GM12873 (cell line): ENCODE measurements around the gene ZCCHC14.

ENCODE experiments used
- CTCF ChIP-seq: IDR thresholded peaks from 2 replicates; pipeline ENCODE4 v1.5.1; 2012; ENCODE audit warnings: low read depth, mild to moderate bottlenecking, moderate library complexity, low read length, control low read depth; ENCODE audit not compliant: insufficient read depth; ENCODE audit errors: missing control alignments

The ZCCHC14 gene

GRCh38 chr16:87538160-87538559, 45.3 kb upstream of the ZCCHC14 start:
- TF ChIP-seq CTCF = no peak

DNA sequence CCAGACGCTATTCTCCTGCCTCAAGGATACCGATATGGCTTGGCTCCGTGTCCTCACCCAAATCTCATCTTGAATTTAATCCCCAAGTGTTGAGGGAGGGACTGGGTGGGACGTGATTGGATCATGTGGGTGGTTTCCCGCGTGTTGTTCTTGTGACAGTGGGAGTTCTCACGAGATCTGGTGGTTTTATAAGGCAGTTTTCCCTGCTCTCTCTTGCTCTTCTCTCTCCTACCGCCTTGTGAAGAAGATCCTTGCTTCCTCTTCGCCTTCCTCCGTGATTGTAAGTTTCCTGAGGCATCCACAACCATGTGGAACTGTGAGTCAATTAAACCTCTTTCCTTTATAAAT, 43.9 kb upstream of the ZCCHC14 start:
- TF ChIP-seq CTCF = no peak

DNA sequence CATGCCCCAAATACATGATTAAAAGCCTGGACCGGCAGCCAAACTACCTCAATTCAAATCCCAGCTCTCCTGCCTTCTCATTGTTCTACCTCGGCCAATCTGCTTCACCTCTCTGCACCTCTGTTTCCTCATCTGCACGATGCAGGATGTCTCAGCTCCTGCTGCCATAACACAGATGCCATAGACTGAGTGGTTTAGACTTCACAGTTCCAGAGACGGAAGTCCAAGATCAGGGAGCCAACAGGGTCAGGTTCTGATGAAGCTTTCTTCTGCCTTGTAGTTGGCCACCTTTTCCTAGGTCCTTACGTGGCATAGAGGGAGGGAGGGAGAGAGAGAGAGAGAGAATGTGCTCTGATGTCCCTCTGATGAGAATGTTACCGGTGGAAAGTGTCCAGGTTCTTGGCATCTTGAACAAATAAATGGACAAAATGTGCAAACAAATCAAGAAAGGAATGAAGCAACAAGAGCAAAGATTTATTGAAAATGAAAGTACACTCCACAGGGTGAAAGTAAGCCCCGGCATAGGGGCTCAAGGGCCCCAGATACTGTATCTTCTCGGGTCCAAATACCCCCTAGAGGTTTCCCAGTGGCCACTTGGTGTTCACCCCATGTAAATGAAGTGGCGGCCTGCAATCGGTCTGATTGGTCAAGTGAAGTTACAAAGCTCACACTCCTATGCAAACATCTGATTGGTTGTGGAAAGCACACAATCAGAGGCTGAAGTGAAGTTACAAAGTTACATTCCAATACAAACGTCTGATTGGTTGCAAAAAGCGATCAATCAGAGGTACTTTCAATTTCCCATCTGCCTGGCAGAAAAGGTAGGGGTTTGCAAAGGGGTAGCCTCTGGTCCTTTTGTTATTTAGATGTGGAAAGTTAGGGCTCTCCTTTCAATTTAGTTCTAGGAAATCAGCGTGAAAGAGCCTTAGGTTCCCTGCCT, 43.3 kb upstream of the ZCCHC14 start:
- TF ChIP-seq CTCF = no peak

GRCh38 chr16:87535457-87535854, 42.6 kb upstream of the ZCCHC14 start:
- no peak for TF ChIP-seq CTCF

- TF ChIP-seq CTCF = no peak
These were observed 41.9 kb upstream of the ZCCHC14 start for GRCh38 chr16:87534751-87535150.

- no peak for TF ChIP-seq CTCF
These were observed 41.3 kb upstream of the ZCCHC14 start for GRCh38 chr16:87534030-87534653.

GRCh38 chr16:87533061-87533460, 40.2 kb upstream of the ZCCHC14 start:
- TF ChIP-seq CTCF = no peak
